K562 (cell line): ENCODE results near the gene CHRM1. TPM values are rescaled to one million over a fixed set of nuclear protein-coding genes. Genes with fewer than 3 reads are reported as not detected.

Experiments
- ATAC-seq: fragments of 200-7000 bp; cut with Tn5 transposase; 3 replicates; pipeline ENCODE4 v1.9.1; 2020; ENCODE audit warnings: moderate library complexity
- BruUV-seq: library from RNA; stranded (reverse); fragments of 400-500 nt; replicated peaks from 2 replicates; lab custom pipeline; 2021; lab: Mats Ljungman, UMichigan
- CTCF ChIA-PET: fragments of 300-600 bp; formaldehyde crosslinking; extraction: SDS; loops from one replicate; lab custom pipeline; 2021; ENCODE audit warnings: low intra/inter-chr PET ratio; lab: Yijun Ruan, JAX
- POLR2A ChIA-PET: fragments of 300-600, 350-650 bp; sonication (Branson Sonifier 250); formaldehyde crosslinking; extraction: SDS; loops from one replicate; lab custom pipeline; 2021; ENCODE audit warnings: antibody characterized with exemption, inconsistent platforms; lab: Yijun Ruan, JAX
- DNase-seq, 4 experiments: peaks; one replicate each; pipeline versions ENCODE4 v3.0.0 to v3.0.0-alpha.2; 2011 to 2018; ENCODE audit warnings: low spot score in 3 of 4, mixed read lengths in 3 of 4; ENCODE audit errors: extremely low read depth in 1 of 4
- FAIRE-seq: peaks from 2 replicates; lab custom pipeline; 2011; peaks lifted over from hg19 to GRCh38; lab: Jason Lieb, UNC
- H2AFZ ChIP-seq: 2 replicates; pipeline ENCODE4 v1.6.0; 2011; ENCODE audit warnings: low read depth, low read length, control low read depth, inconsistent platforms
- H3K27ac ChIP-seq: fragments of 200-600 bp; 3 replicates; pipeline ENCODE4 v1.8.0; 2011; ENCODE audit warnings: low read depth, mild to moderate bottlenecking, control low read depth, inconsistent platforms, low read length, moderate library complexity, mixed read lengths; ENCODE audit errors: extremely low read depth
- H3K27me3 ChIP-seq, 2 experiments: fragments of 300-600 bp in 1 of 2; 2 replicates in 1 of 2; 3 replicates in 1 of 2; pipeline versions ENCODE4 v1.6.0 to v1.8.0; 2011; ENCODE audit warnings: inconsistent platforms in 2 of 2, low read length in 2 of 2, mild to moderate bottlenecking in 1 of 2, mixed read lengths in 1 of 2, moderate library complexity in 1 of 2; ENCODE audit not compliant: control insufficient read depth in 2 of 2, insufficient read depth in 2 of 2
- H3K36me3 ChIP-seq: fragments of 300-600 bp; 3 replicates; pipeline ENCODE4 v1.8.0; 2011; ENCODE audit warnings: mild to moderate bottlenecking, low read length, inconsistent platforms; ENCODE audit not compliant: control insufficient read depth, insufficient read depth
- H3K4me1 ChIP-seq, 2 experiments: fragments of 200-600 bp in 1 of 2; replicated peaks in 1 of 2; 2 replicates in 1 of 2; 3 replicates in 1 of 2; pipeline versions ENCODE4 v1.5.1 to v1.8.0; 2011; ENCODE audit warnings: inconsistent platforms in 2 of 2, low read length in 2 of 2, mild to moderate bottlenecking in 1 of 2, mixed read lengths in 1 of 2, moderate library complexity in 1 of 2; ENCODE audit not compliant: control insufficient read depth in 2 of 2, insufficient read depth in 2 of 2
- H3K4me2 ChIP-seq: 2 replicates; pipeline ENCODE4 v1.6.1; 2011; ENCODE audit warnings: low read length, control low read depth, inconsistent platforms, mixed read lengths; ENCODE audit not compliant: insufficient read depth
- H3K4me3 ChIP-seq: fragments of 200-600 bp; sonication (generic), shearing (Covaris generic); 2 replicates; pipeline ENCODE4 v1.5.1; 2016; ENCODE audit warnings: control low read depth, inconsistent platforms
- H3K79me2 ChIP-seq: fragments of 200-600 bp; 3 replicates; pipeline ENCODE4 v1.8.0; 2011; ENCODE audit warnings: low read length, inconsistent platforms; ENCODE audit not compliant: control insufficient read depth, insufficient read depth
- H3K9ac ChIP-seq, 2 experiments: 2 replicates each; pipeline versions ENCODE4 v1.6.0 to v1.6.1; 2011; ENCODE audit warnings: low read depth in 2 of 2, low read length in 2 of 2, control low read depth in 1 of 2, inconsistent platforms in 1 of 2, mild to moderate bottlenecking in 1 of 2, mixed read lengths in 1 of 2; ENCODE audit not compliant: insufficient read depth in 1 of 2
- H3K9me1 ChIP-seq: one replicate; pipeline ENCODE4 v1.6.0; 2011; ENCODE audit warnings: inconsistent platforms, mild to moderate bottlenecking, low read length, moderate library complexity; ENCODE audit not compliant: control insufficient read depth, insufficient read depth
- H3K9me3 ChIP-seq: replicated peaks from 2 replicates; pipeline ENCODE4 v1.5.1; 2011; ENCODE audit warnings: low read depth, low read length, inconsistent platforms; ENCODE audit not compliant: control insufficient read depth, insufficient read depth
- H4K20me1 ChIP-seq: replicated peaks from 2 replicates; pipeline ENCODE4 v1.6.1; 2011; ENCODE audit warnings: low read length, inconsistent platforms, mixed read lengths; ENCODE audit not compliant: control insufficient read depth, insufficient read depth
- CCAR2 ChIP-seq: fragments of 200-400 bp; formaldehyde crosslinking; IDR thresholded peaks from 2 replicates; pipeline ENCODE4 v1.6.1; 2017; ENCODE audit warnings: mild to moderate bottlenecking, low read depth, low read length
- CCNT2 ChIP-seq: IDR thresholded peaks from 2 replicates; pipeline ENCODE4 v1.6.1; 2011; ENCODE audit warnings: borderline replicate concordance, low read depth, mild to moderate bottlenecking, moderate library complexity, mixed read lengths, low read length; ENCODE audit not compliant: insufficient read length; ENCODE audit errors: extremely low read depth
- DPF2 ChIP-seq: fragments of 450-650 bp; IDR thresholded peaks from 2 replicates; pipeline ENCODE4 v1.6.1; 2016
- EZH2 ChIP-seq: IDR thresholded peaks from 2 replicates; pipeline ENCODE4 v1.6.1; 2012; ENCODE audit warnings: low read depth, mild to moderate bottlenecking, inconsistent platforms, low read length, borderline replicate concordance
- MTA2 ChIP-seq: fragments of 450-650 bp; IDR thresholded peaks from 2 replicates; pipeline ENCODE4 v1.6.1; 2016; ENCODE audit warnings: low read depth
- MXD1 ChIP-seq: fragments of 250-450 bp; sonication (Bioruptor Pico); IDR thresholded peaks from 2 replicates; pipeline ENCODE4 v1.8.0; 2021; ENCODE audit warnings: borderline replicate concordance, mild to moderate bottlenecking, moderate library complexity; ENCODE audit not compliant: poor library complexity, severe bottlenecking
- NR2C2 ChIP-seq, 2 experiments: fragments of 200-800 bp in 1 of 2; sonication (Bioruptor generic) in 1 of 2; sonication (generic) in 1 of 2; formaldehyde crosslinking in 1 of 2; IDR thresholded peaks; 2 replicates each; pipeline versions ENCODE4 v1.6.1 to v1.8.0; 2016 to 2022; ENCODE audit warnings: mild to moderate bottlenecking in 1 of 2, missing compliant biosample characterization in 1 of 2, missing genetic modification characterization in 1 of 2, missing genetic modification reagents in 1 of 2
- PCBP1 ChIP-seq: fragments of 200-400 bp; formaldehyde crosslinking; IDR thresholded peaks from 2 replicates; pipeline ENCODE4 v1.6.1; 2018; ENCODE audit warnings: mild to moderate bottlenecking, low read depth, low read length; ENCODE audit not compliant: poor library complexity, severe bottlenecking
- PHTF2 ChIP-seq: fragments of 250-450 bp; sonication (Bioruptor Pico); IDR thresholded peaks from 2 replicates; pipeline ENCODE4 v1.5.0; 2021; ENCODE audit warnings: mild to moderate bottlenecking
- RAD51 ChIP-seq: fragments of 450-650 bp; IDR thresholded peaks from 2 replicates; pipeline ENCODE4 v1.7.1; 2016; ENCODE audit warnings: low read depth, mild to moderate bottlenecking, borderline replicate concordance
- U2AF1 ChIP-seq: fragments of 200-400 bp; formaldehyde crosslinking; optimal IDR thresholded peaks from 2 replicates; pipeline ENCODE3; 2017; ENCODE audit warnings: mild to moderate bottlenecking, low read depth, low read length, moderate library complexity
- ZNF184 ChIP-seq: sonication (generic); formaldehyde crosslinking; IDR thresholded peaks from 2 replicates; pipeline ENCODE4 v1.5.0; 2020; ENCODE audit warnings: missing genetic modification reagents
- ZNF586 ChIP-seq: fragments of 450-650 bp; formaldehyde crosslinking; conservative IDR thresholded peaks from 2 replicates; pipeline ENCODE4 v1.4.0; 2020; ENCODE audit warnings: mild to moderate bottlenecking, moderate library complexity
- ZNF764 ChIP-seq: fragments of 250-450 bp; sonication (Bioruptor Pico); IDR thresholded peaks from 2 replicates; pipeline ENCODE4 v1.4.0; 2020; ENCODE audit warnings: low read depth, mild to moderate bottlenecking, moderate library complexity
- ZNF77 ChIP-seq: fragments of 250-450 bp; sonication (Bioruptor Pico); IDR thresholded peaks from 2 replicates; pipeline ENCODE4 v1.5.0; 2020
- WGBS: fragments of 100-300 bp; shearing (Covaris generic); methylation state at CpG from one replicate; pipeline ENCODE4 v1.1.6; 2016; ENCODE audit warnings: low coverage, mixed read lengths; ENCODE audit not compliant: insufficient coverage; ENCODE audit errors: missing lambda C conversion rate; 5-methylcytosine and 5-hydroxymethylcytosine counted together
- in situ Hi-C: fragments of 300-500 bp; cut with MboI; formaldehyde crosslinking; loops from 4 replicates; pipeline ENCODE4 v1.15.0; 2018; ENCODE audit warnings: inconsistent platforms, mixed read lengths
- intact Hi-C: fragments of 100-400 bp; cut with micrococcal nuclease; formaldehyde crosslinking; loops from 2 replicates; pipeline ENCODE4 v1.14.2; 2022
- polyA plus RNA-seq, 8 experiments: library from polyadenylated mRNA; depleted of rRNA in 4 of 8; stranded (reverse) in 5 of 8; unstranded in 3 of 8; fragments of >200 nt; fragmentation: Nextera tagmentation in 2 of 8; fragmentation: Illumina TruSeq in 1 of 8; extraction: Ambion mirVana in 2 of 8; extraction: Trizol in 1 of 8; gene quantifications; 2 replicates each; pipeline versions ENCODE4 v1.2.1 to v1.2.3, GENCODE V29; 2011 to 2014; ENCODE audit warnings: inconsistent platforms in 1 of 8, missing spikeins in 1 of 8
- total RNA-seq, 7 experiments: library from RNA; depleted of rRNA in 6 of 7; stranded (reverse); fragments of >200 nt in 6 of 7; fragmentation: Illumina TruSeq in 2 of 7; extraction: Trizol in 2 of 7; gene quantifications; 2 replicates each; pipeline versions ENCODE4 v1.2.1 to v1.2.3, GENCODE V29; 2011 to 2021; ENCODE audit warnings: low replicate concordance in 1 of 7

Gene CHRM1
- total and polyA plus RNA-seq, 9 of the 15 experiments (the other 6 are each of a cell fraction or from before 2014, with no cell fraction given), result not detected

GRCh38 chr11:62959422-62959980, 38.3 kb upstream of the CHRM1 start:
- no peak for ATAC-seq
- no CpG with 5 or more reads among the region's 1 CpG for whole genome bisulfite sequencing
- in situ Hi-C loops, result no loop called here
- H3K27ac ChIP-seq, result no peak overlapping the region
- no peak overlapping the region for H2AFZ ChIP-seq
- no peak for FAIRE-seq
- BruUV-seq, result no TSS peak
- CTCF ChIA-PET, result no interaction called here
- H3K27me3 ChIP-seq, result peaks cover 10 to 14% of the 10 kb centered on the region in 2 experiments; a peak in 4 of 5 replicates
- H3K4me3 ChIP-seq, result no peak overlapping the region
- no peaks in the 10 kb centered on the region; the same call in 1 of the 2 replicates for H4K20me1 ChIP-seq
- H3K4me1 ChIP-seq, result peaks cover 0 to 3% of the 10 kb centered on the region in 2 experiments; a peak in 1 of 5 replicates
- no peaks in the 10 kb centered on the region for H3K79me2 ChIP-seq
- H3K9me1 ChIP-seq, result no peaks in the 10 kb centered on the region
- no peaks in the 10 kb centered on the region for H3K36me3 ChIP-seq
- intact Hi-C loops, result no loop called here
- no peak overlapping the region for H3K9ac ChIP-seq
- no peaks in the 10 kb centered on the region for H3K9me3 ChIP-seq
- no peak for DNase-seq
- POLR2A ChIA-PET, result interaction anchor here (1.3 kb wide), 1 partner anchor 119 kb away, joined by 3 read pairs; no protein-coding TSS in a partner anchor
- TF ChIP-seq PHTF2, result no peak
- TF ChIP-seq NR2C2 (CRISPR knock-in tag; IDR thresholded peaks at IDR 0.05), result no peak
- no peak for TF ChIP-seq NR2C2 (tag; IDR thresholded peaks at IDR 0.05)
- no peak for TF ChIP-seq U2AF1
- no peak for TF ChIP-seq ZNF77 (CRISPR knock-in tag)
- no peak for TF ChIP-seq CCNT2
- no peak for TF ChIP-seq ZNF184 (CRISPR knock-in tag)
- no peak for TF ChIP-seq CCAR2
- TF ChIP-seq EZH2, result no peak
- no peak for TF ChIP-seq MXD1 (CRISPR knock-in tag)
- no peak for TF ChIP-seq MTA2
- TF ChIP-seq PCBP1, result no peak
- TF ChIP-seq RAD51, result no peak
- no peak for TF ChIP-seq DPF2
- TF ChIP-seq ZNF764 (CRISPR knock-in tag), result no peak
- TF ChIP-seq ZNF586, result no peak
- H3K4me2 ChIP-seq, result no peak overlapping the region
